Measurements from ENCODE around the gene TM2D1.
"Not testable (repeated sequence)": the region's sequence is repeated elsewhere in the genome, so short reads cannot be mapped to it uniquely, and the experiment has no call there.

TM2D1 gene

GRCh38 chr1:61732726-61733125, 7.8 kb upstream of the TM2D1 start:
- TF ChIP-seq CTCF (IDR thresholded peaks at IDR 0.05; ENCODE audit: unreplicated experiment in 3 of 3): no peak
- Mint-ChIP-seq H3K4me1 (peaks cover 5% of the 10 kb centered on the region), H3K27me3 (ENCODE audit: low read depth) (peaks cover 3% of the 10 kb centered on the region), H3K9me3 (no peaks in the 10 kb centered on the region), H3K27ac (peak overlapping the region; percentile 15 to 79 (median 40)), H3K36me3 (ENCODE audit: low read depth) (no peaks in the 10 kb centered on the region), H3K4me3 (no peak overlapping the region)

GRCh38 chr1:61730679-61731078, 5.7 kb upstream of the TM2D1 start:
- not testable (repeated sequence) for H3K4me3 Mint-ChIP-seq; H3K4me1 Mint-ChIP-seq; H3K36me3 Mint-ChIP-seq (ENCODE audit: low read depth); H3K9me3 Mint-ChIP-seq; H3K27me3 Mint-ChIP-seq (ENCODE audit: low read depth); H3K27ac Mint-ChIP-seq

GRCh38 chr1:61727544-61727943, 2.6 kb upstream of the TM2D1 start:
- TF ChIP-seq CTCF (IDR thresholded peaks at IDR 0.05; ENCODE audit: unreplicated experiment in 3 of 3): no peak
- Mint-ChIP-seq H3K4me1 (peaks cover 26% of the 10 kb centered on the region), H3K4me3 (peak overlapping the region; percentile 46 to 58 (median 56)), H3K27ac (peak overlapping the region in 1 of 3 experiments; percentile 39), H3K36me3 (ENCODE audit: low read depth) (no peaks in the 10 kb centered on the region), H3K9me3 (no peaks in the 10 kb centered on the region), H3K27me3 (ENCODE audit: low read depth) (peaks cover 3% of the 10 kb centered on the region)

GRCh38 chr1:61724506-61724812, 482 bp downstream of the TM2D1 start:
- H3K9me3 Mint-ChIP-seq: no peaks in the 10 kb centered on the region
- no peak for TF ChIP-seq CTCF (IDR thresholded peaks at IDR 0.05; ENCODE audit: unreplicated experiment in 3 of 3)
- H3K4me3 Mint-ChIP-seq: peak overlapping the region; percentile 94 to 98 (median 95)
- H3K27ac Mint-ChIP-seq: peak overlapping the region; percentile 97 to 98 (median 97)
- peaks cover 5% of the 10 kb centered on the region for H3K36me3 Mint-ChIP-seq (ENCODE audit: low read depth)
- H3K4me1 Mint-ChIP-seq: peaks cover 22% of the 10 kb centered on the region
- no peaks in the 10 kb centered on the region for H3K27me3 Mint-ChIP-seq (ENCODE audit: low read depth)

- not testable (repeated sequence) for H3K4me1 Mint-ChIP-seq; H3K4me3 Mint-ChIP-seq; H3K9me3 Mint-ChIP-seq; H3K27me3 Mint-ChIP-seq (ENCODE audit: low read depth); H3K27ac Mint-ChIP-seq
- peaks cover 24% of the 10 kb centered on the region for H3K36me3 Mint-ChIP-seq (ENCODE audit: low read depth)
Measured at GRCh38 chr1:61718996-61719663, 5.8 kb downstream of the TM2D1 start.

GRCh38 chr1:61711969-61712368, 13.0 kb downstream of the TM2D1 start:
- no peaks in the 10 kb centered on the region for H3K9me3 Mint-ChIP-seq
- H3K4me3 Mint-ChIP-seq: no peak overlapping the region
- TF ChIP-seq CTCF (IDR thresholded peaks at IDR 0.05; ENCODE audit: unreplicated experiment in 3 of 3): no peak
- H3K4me1 Mint-ChIP-seq: no peaks in the 10 kb centered on the region
- H3K27ac Mint-ChIP-seq: no peak overlapping the region
- peaks cover 29% of the 10 kb centered on the region for H3K36me3 Mint-ChIP-seq (ENCODE audit: low read depth)
- H3K27me3 Mint-ChIP-seq (ENCODE audit: low read depth): no peaks in the 10 kb centered on the region

- not testable (repeated sequence) for H3K27me3 Mint-ChIP-seq (ENCODE audit: low read depth); H3K9me3 Mint-ChIP-seq; H3K4me1 Mint-ChIP-seq; H3K27ac Mint-ChIP-seq; H3K4me3 Mint-ChIP-seq
- H3K36me3 Mint-ChIP-seq (ENCODE audit: low read depth): peaks cover 26% of the 10 kb centered on the region
Measured at GRCh38 chr1:61711257-61711656, 13.7 kb downstream of the TM2D1 start.

Measured in nephron (organoid).